Peyer's patch (tissue), 4 donors: ENCODE data around the gene RTCA.

ENCODE experiments used
- POLR2A ChIP-seq, 2 donors: fragments of 450-650 bp; IDR thresholded peaks; one replicate each; pipeline ENCODE4 v1.5.1; 2017; ENCODE audit warnings: antibody characterized with exemption in 2 of 2, mild to moderate bottlenecking in 2 of 2, moderate library complexity in 2 of 2
- TF ChIP-seq, protein P1 (sequence below), 6 experiments: fragments of 450-650 bp in 4 of 6; fragments of 200-600 bp in 2 of 6; sonication (generic) in 1 of 6; IDR thresholded peaks; one replicate each; pipeline ENCODE4 v1.5.1; 2017 to 2019; ENCODE audit warnings: antibody characterized with exemption in 6 of 6, mild to moderate bottlenecking in 3 of 6, moderate library complexity in 1 of 6

DNA sequence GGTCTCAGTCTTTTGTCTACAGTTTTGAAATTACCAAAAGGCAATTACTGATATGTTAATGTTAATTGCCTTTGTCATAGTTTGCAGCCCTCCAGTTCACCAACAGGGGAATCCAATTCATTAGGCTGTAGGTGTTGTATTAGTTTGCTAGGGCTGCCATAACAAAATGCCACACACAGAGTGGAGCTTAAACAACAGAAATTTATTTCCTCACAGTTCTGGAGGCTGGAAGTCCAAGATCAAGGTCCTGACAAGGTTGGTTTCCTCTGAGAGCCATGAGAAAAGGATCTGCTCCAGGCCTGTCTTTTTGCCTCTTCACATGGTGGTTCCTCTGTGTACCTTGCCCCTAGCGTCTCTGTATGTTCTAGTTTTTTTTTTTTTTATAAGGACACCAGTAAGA lies 1.3 kb downstream of the RTCA start:
- TF ChIP-seq POLR2A (IDR thresholded peaks at IDR 0.05) = no peak
- TF ChIP-seq, protein P1, sequence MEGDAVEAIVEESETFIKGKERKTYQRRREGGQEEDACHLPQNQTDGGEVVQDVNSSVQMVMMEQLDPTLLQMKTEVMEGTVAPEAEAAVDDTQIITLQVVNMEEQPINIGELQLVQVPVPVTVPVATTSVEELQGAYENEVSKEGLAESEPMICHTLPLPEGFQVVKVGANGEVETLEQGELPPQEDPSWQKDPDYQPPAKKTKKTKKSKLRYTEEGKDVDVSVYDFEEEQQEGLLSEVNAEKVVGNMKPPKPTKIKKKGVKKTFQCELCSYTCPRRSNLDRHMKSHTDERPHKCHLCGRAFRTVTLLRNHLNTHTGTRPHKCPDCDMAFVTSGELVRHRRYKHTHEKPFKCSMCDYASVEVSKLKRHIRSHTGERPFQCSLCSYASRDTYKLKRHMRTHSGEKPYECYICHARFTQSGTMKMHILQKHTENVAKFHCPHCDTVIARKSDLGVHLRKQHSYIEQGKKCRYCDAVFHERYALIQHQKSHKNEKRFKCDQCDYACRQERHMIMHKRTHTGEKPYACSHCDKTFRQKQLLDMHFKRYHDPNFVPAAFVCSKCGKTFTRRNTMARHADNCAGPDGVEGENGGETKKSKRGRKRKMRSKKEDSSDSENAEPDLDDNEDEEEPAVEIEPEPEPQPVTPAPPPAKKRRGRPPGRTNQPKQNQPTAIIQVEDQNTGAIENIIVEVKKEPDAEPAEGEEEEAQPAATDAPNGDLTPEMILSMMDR (IDR thresholded peaks at IDR 0.05) = no peak
